Activated CD4-positive, alpha-beta T cell treated with anti-CD3 and anti-CD28 coated beads for 24 hours (primary cell): ENCODE data around the gene GJA3.

Source experiments
- DNase-seq, 2 donors: peaks; one replicate each; pipeline ENCODE4 v3.0.0-alpha.2; 2020; ENCODE audit warnings: low read depth in 2 of 2

Gene GJA3

GRCh38 chr13:20128459-20128931 lies 32.4 kb downstream of the GJA3 start:
- DNase-seq = no peak

DNA sequence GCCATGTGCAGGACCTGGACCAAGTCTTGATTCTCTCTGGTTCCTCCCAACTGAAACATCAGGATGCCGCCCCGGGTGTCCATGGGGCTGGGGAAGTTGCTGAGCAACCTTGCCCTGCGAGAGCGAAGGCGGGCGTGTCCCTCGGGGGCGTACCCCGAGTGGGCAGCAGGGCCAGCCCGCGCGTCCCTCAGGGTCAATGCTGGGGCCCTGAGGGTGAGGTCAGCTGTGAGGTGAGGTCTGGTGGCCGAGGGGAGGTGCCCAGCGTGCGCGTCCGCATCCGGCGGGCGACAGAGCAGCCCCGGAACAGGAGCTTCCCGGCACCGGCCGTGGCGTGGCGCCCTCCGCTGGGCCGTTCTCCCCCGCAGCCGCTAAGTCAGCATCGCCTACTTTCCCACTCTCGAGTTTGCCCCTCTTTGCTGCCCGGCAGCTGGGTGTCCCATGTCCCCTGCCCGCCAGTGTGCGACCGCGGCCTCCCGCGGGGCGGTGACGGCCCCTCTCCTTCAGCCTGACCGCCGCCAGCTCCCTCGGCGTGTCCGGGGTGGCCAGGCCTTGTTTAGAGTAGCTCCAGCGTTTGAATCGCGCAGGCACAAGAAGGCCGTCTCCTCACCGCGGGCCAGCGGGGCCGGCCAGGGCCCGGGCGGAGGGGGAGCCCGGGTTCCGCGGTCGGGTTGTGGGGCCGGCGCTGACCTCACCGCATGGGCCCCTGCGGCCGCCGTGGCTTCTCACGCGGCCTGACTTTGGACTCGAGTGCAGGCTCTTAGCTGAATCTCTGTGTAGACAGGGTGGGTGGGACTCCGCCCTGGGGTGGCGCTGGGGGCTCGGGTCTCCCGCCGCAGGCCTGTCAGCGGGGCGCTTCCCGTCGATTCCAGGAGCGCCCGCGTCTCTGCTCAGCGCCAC lies 33.0 kb downstream of the GJA3 start:
- peak in 1 of 2 donors; percentile 28 for DNase-seq

- DNase-seq = no peak
Measured at GRCh38 chr13:20127262-20127561, 33.6 kb downstream of the GJA3 start.

DNA sequence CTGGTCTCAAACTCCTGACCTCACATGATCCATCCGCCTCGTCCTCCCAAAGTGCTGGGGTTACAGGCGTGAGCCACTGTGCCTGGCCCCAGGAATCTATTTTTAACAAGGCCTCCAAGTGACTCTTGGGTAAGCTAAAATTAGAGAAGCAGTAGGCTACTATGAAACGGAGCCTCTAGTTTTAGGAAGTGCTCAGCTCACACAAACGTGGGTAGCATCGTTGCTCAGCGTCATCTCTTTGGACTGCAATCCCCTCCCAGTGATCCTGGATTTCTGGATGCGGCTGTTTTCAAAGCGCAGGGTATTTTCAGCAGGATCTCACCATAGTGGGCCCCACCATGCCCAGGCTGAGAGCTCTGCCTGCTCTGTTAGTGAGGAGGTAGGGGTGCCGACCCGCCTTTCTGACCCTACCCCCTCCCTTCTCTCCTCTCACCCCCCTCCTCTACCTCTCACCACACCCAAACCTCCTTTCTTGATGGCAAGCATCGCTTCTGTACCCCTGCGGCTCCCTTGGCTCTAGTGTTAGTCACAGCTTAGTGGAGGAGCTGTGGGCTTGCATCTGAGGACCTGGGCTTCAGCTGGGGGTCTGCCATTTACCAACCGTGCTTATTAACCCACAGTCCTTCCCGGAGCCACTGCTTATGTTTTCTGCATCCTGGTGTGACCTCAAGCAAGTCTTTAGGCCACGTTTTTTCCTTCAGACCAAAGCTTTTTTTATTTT lies 34.2 kb downstream of the GJA3 start:
- no peak for DNase-seq

GRCh38 chr13:20125783-20126165 lies 35.1 kb downstream of the GJA3 start:
- DNase-seq = no peak

DNA sequence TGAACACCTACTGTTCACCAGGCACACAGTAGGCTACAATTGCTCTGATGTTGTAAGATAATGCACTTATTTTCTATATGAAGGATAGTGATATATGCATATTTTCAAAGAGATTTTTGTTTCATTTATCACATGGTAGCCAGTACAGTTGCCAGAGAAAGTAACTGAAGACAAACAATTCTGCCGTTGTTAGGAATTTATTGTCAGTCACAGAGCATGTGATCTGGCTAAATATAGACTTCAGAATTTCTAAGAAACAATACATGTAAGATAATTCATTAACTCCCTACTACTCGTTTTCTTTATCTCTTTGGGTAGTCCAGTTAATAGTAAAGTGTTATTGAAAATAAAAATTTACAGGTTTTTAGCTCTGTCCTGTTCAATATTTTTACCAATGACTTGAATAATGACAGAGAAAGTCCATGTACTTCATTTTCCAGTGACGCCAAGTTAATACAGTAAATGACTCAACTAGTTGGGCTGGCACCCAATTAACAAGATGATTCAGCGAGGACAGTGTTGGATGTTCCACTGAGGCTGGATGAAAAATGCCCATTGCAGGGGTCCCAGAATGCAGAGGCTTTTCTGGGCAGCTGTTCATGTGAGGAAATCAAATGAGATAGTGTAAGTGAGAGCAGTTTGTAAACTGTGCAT lies 35.6 kb downstream of the GJA3 start:
- DNase-seq = no peak

GRCh38 chr13:20124303-20124702 lies 36.5 kb downstream of the GJA3 start:
- no peak for DNase-seq

DNA sequence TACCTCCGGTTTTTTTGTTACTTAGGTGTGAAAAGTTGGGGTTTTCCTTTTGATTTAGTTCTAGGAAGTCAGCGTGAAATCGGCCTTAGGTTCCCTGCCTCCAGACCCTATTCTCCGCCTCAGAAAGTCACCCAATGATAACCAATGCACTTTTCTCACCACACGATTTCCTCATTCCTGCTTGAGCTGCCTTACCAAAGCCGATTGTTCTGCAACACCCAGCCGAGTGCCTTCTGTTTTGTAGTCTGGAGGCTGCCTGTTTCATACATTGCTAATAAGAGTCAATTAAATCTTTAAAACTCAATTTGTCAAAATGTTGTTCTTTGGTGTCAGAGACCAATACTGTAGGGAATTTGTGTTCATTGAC lies 39.7 kb downstream of the GJA3 start:
- no peak for DNase-seq

GRCh38 chr13:20119960-20120359 lies 40.9 kb downstream of the GJA3 start:
- no peak for DNase-seq

GRCh38 chr13:20118268-20119140 lies 42.3 kb downstream of the GJA3 start:
- peak in 1 of 2 donors; percentile 17 for DNase-seq

GRCh38 chr13:20116213-20116612 lies 44.6 kb downstream of the GJA3 start:
- DNase-seq = no peak

DNA sequence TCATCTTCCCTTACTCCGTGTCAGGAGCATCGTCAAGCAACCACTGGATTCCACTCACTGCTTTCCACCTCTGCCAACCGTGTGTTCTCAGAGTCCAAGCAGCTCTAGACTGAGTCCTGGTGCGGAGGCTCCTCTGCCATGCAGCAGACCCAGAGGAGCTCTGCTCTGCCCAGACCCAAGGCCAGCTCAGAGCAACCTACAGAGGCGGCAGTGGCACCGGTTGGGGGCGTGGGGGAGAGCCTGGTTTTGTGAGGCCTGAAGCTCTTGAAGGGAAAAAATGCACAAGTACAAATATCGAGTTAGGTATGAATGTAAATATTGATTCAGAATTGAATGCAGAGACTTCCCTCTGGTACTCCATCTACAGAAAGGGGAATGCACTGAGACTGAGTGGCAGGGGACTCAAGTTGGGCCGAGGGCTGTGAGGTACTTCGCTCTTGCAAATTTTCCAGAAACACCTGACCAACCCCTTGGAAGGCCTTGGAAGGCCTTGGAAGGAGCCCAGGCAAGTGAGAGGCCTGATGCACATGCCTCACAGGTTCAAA lies 46.7 kb downstream of the GJA3 start:
- DNase-seq = no peak

- DNase-seq = no peak
Measured at GRCh38 chr13:20109037-20109436, 51.8 kb downstream of the GJA3 start.

GRCh38 chr13:20106742-20107141 lies 54.1 kb downstream of the GJA3 start:
- DNase-seq = no peak

- DNase-seq = no peak
Measured at GRCh38 chr13:20105161-20105689, 55.6 kb downstream of the GJA3 start.

GRCh38 chr13:20102525-20103180 lies 58.2 kb downstream of the GJA3 start:
- no peak for DNase-seq

- DNase-seq = no peak
Measured at GRCh38 chr13:20101467-20102316, 59.2 kb downstream of the GJA3 start.

- DNase-seq = no peak
Measured at GRCh38 chr13:20099319-20099718, 61.5 kb downstream of the GJA3 start.

DNA sequence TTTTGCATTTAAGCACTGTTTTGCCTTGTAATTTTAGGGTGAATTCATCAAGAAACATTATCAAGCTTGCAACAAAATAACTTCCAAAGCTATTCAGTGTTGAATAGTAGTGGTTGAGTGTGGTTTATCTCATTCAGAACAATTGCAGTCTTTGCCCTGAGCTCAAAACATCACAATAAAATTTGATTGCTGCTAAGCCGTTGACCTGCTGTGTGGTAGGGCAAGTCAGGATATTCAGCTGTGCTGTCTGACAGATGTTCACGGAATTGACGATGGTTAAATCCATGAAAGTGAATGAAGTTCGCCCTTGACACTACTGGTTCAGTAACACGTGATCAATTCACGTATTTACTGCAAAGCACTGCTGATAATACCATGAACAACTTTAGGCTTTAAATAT lies 66.9 kb downstream of the GJA3 start:
- DNase-seq = no peak

DNA sequence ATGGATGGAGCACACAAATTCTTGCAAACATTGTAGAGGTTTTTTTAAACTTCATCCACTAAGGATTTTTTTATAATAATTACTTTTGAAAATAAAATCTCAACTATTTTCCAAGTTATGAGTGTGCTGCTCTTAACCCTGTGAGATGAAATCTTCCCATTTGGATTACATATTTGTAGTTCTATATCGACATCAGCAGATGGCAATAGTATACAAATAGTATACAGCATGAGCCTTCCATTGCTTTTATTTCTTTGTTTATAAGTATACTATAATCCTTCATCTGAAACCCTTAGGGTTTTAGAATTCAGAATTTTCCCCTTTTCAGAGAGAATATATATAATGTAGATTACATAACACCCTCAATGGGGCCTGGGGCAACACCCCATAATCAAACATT lies 70.5 kb downstream of the GJA3 start:
- DNase-seq = no peak
